A549 (cell line): ENCODE results near the gene GIMD1.

Source experiments
- CHD4 ChIP-seq: fragments of 200-600 bp; sonication (generic); IDR thresholded peaks from 2 replicates; pipeline ENCODE4 v1.6.1; 2016; ENCODE audit warnings: antibody characterized with exemption, mild to moderate bottlenecking, borderline replicate concordance
- POLR2A ChIP-seq: IDR thresholded peaks from 2 replicates; pipeline ENCODE4 v1.6.1; 2012; ENCODE audit warnings: mild to moderate bottlenecking, low read length
- RARB ChIP-seq: fragments of 250-450 bp; sonication (Bioruptor Pico); IDR thresholded peaks from 2 replicates; pipeline ENCODE4 v1.8.0; 2021; ENCODE audit warnings: mild to moderate bottlenecking, moderate library complexity
- ZFP36 ChIP-seq: fragments of 450-650 bp; IDR thresholded peaks from 2 replicates; pipeline ENCODE4 v1.6.1; 2014; ENCODE audit warnings: borderline replicate concordance; ENCODE audit not compliant: partially characterized antibody
- TF ChIP-seq, protein P1 (sequence below): fragments of >200 bp; sonication (Bioruptor Twin); formaldehyde crosslinking; IDR thresholded peaks from 3 replicates; pipeline ENCODE4 v1.5.1; 2016

DNA sequence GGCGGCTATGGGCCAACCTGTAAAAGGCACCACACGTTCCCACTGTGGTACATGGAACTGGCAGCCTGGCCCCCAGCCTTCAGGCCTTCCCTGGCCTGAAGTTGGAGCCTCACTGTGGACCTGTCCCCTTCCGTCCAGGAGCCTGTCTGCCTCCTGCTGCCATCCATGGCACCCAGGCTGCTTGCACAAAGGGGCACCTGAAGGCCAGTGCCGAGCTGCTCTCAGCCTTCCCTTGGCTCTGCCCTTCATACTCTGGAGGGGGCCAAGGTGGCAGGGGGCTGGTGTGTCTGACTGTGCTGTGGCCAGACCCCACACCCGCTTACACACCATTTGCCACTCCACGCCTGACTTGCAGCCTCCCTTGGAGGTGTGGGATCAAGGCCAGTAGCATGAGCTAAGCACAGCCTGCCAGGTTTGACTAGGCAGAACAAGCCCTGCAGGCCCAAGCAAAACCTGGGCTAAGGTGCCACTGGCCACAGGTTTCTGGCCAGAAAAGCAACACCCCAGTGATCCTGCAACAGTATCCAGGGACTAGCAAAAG, 17.3 kb upstream of the GIMD1 start:
- no peak for TF ChIP-seq ZFP36
- no peak for TF ChIP-seq CHD4
- TF ChIP-seq, protein P1, sequence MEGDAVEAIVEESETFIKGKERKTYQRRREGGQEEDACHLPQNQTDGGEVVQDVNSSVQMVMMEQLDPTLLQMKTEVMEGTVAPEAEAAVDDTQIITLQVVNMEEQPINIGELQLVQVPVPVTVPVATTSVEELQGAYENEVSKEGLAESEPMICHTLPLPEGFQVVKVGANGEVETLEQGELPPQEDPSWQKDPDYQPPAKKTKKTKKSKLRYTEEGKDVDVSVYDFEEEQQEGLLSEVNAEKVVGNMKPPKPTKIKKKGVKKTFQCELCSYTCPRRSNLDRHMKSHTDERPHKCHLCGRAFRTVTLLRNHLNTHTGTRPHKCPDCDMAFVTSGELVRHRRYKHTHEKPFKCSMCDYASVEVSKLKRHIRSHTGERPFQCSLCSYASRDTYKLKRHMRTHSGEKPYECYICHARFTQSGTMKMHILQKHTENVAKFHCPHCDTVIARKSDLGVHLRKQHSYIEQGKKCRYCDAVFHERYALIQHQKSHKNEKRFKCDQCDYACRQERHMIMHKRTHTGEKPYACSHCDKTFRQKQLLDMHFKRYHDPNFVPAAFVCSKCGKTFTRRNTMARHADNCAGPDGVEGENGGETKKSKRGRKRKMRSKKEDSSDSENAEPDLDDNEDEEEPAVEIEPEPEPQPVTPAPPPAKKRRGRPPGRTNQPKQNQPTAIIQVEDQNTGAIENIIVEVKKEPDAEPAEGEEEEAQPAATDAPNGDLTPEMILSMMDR: no peak
- TF ChIP-seq POLR2A: no peak
- TF ChIP-seq RARB (CRISPR knock-in tag): no peak
